Mesendoderm (in vitro differentiated cells): Measurements from ENCODE around the gene LZIC.

Experiments used
- DNase-seq: peaks from one replicate; pipeline ENCODE4 v3.0.0; 2013
- H2AK5ac ChIP-seq: 2 replicates; pipeline ENCODE4 v1.6.1; 2013; ENCODE audit warnings: low read length, inconsistent platforms
- H2BK120ac ChIP-seq: 2 replicates; pipeline ENCODE4 v1.6.1; 2013; ENCODE audit warnings: low read depth, mild to moderate bottlenecking, low read length, moderate library complexity, mixed read lengths
- H2BK15ac ChIP-seq: replicated peaks from 2 replicates; pipeline ENCODE4 v1.6.1; 2013; ENCODE audit warnings: low read depth, mild to moderate bottlenecking, moderate library complexity
- H2BK5ac ChIP-seq: 2 replicates; pipeline ENCODE4 v1.6.1; 2013; ENCODE audit warnings: low read length, inconsistent platforms
- H3K18ac ChIP-seq: 2 replicates; pipeline ENCODE4 v1.6.1; 2013; ENCODE audit warnings: mild to moderate bottlenecking, low read length, mixed read lengths
- H3K23ac ChIP-seq: one replicate; pipeline ENCODE4 v1.6.1; 2013; ENCODE audit warnings: low read length
- H3K27ac ChIP-seq: 2 replicates; pipeline ENCODE4 v1.5.1; 2013; ENCODE audit warnings: low read depth, mild to moderate bottlenecking, inconsistent platforms, low read length, moderate library complexity
- H3K27me3 ChIP-seq: 2 replicates; pipeline ENCODE4 v1.6.1; 2013; ENCODE audit warnings: low read length, control low read depth, mild to moderate bottlenecking, inconsistent platforms; ENCODE audit not compliant: insufficient read depth, poor library complexity
- H3K36me3 ChIP-seq: 2 replicates; pipeline ENCODE4 v1.6.1; 2013; ENCODE audit warnings: low read length, inconsistent platforms; ENCODE audit not compliant: control insufficient read depth, insufficient read depth
- H3K4ac ChIP-seq: one replicate; pipeline ENCODE4 v1.6.1; 2013; ENCODE audit warnings: low read depth, mild to moderate bottlenecking, low read length, moderate library complexity
- H3K4me1 ChIP-seq: 2 replicates; pipeline ENCODE4 v1.6.1; 2013; ENCODE audit warnings: low read depth, low read length, inconsistent platforms; ENCODE audit not compliant: control insufficient read depth
- H3K4me2 ChIP-seq: 2 replicates; pipeline ENCODE4 v1.6.1; 2013; ENCODE audit warnings: low read length
- H3K4me3 ChIP-seq: 2 replicates; pipeline ENCODE4 v1.5.1; 2013; ENCODE audit warnings: mild to moderate bottlenecking, low read length
- H3K56ac ChIP-seq: one replicate; pipeline ENCODE4 v1.6.1; 2013; ENCODE audit warnings: low read length
- H3K79me1 ChIP-seq: 2 replicates; pipeline ENCODE4 v1.6.1; 2013; ENCODE audit warnings: low read length, inconsistent platforms
- H3K79me2 ChIP-seq: 2 replicates; pipeline ENCODE4 v1.6.1; 2013; ENCODE audit warnings: mild to moderate bottlenecking, low read length; ENCODE audit not compliant: control insufficient read depth, insufficient read depth
- H3K9ac ChIP-seq: 2 replicates; pipeline ENCODE4 v1.6.1; 2013; ENCODE audit warnings: low read length, inconsistent platforms
- H4K5ac ChIP-seq: one replicate; pipeline ENCODE4 v1.6.1; 2013; ENCODE audit warnings: low read length
- H4K8ac ChIP-seq: one replicate; pipeline ENCODE4 v1.6.1; 2013; ENCODE audit warnings: low read depth, mild to moderate bottlenecking, control low read depth, low read length, moderate library complexity
- WGBS: extraction: QIAGEN DNeasy Blood & Tissue Kit; methylation state at CpG from one replicate; pipeline ENCODE4 v1.1.7; 2013; ENCODE audit warnings: low lambda C conversion rate, missing lambda C conversion rate; ENCODE audit not compliant: insufficient coverage; ENCODE audit errors: extremely low coverage; 5-methylcytosine and 5-hydroxymethylcytosine counted together

LZIC gene

DNA sequence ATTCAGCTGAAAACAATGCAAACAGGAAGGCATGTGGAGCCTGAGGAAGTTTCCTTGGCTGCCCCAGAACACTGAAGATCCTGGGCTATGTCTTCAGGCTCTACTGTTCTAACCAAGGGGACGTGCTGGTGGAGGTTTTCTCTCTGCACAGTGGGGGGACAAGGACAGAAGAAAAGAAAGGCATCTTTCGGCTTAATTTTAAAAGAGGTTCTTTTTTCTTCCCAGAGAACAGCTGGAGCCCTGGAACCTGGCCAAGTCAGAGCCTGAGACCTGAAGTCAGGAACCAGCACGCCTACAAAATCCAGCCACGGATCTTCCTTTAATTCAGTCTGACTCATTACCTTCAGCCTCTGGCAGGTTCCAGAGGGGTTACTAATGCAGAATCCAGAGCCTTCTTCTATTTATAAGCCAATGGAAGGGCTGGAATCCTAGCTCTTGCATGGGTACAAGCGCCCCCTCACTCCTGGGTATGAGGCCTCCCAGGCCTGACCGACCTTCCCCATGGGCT is 52.9 kb downstream of the LZIC start:
- H2BK5ac ChIP-seq = no peak overlapping the region
- H3K9ac ChIP-seq = no peak overlapping the region
- no peak overlapping the region for H3K18ac ChIP-seq
- H3K4me3 ChIP-seq = no peak overlapping the region
- no peak overlapping the region for H2BK15ac ChIP-seq
- WGBS = no CpG with 5 or more reads among the region's 6 CpGs
- H3K4me1 ChIP-seq = peaks cover 2% of the 10 kb centered on the region
- no peak overlapping the region for H3K56ac ChIP-seq
- H2AK5ac ChIP-seq = no peak overlapping the region
- no peaks in the 10 kb centered on the region for H3K36me3 ChIP-seq
- DNase-seq = peak; percentile 50
- H2BK120ac ChIP-seq = no peak overlapping the region
- H3K79me1 ChIP-seq = peaks cover 4% of the 10 kb centered on the region
- H3K4me2 ChIP-seq = no peak overlapping the region
- no peaks in the 10 kb centered on the region for H3K79me2 ChIP-seq
- H4K8ac ChIP-seq = no peak overlapping the region
- peak overlapping the region; percentile 66 for H3K27ac ChIP-seq
- H4K5ac ChIP-seq = no peak overlapping the region
- no peaks in the 10 kb centered on the region for H3K27me3 ChIP-seq
- H3K23ac ChIP-seq = no peak overlapping the region
- H3K4ac ChIP-seq = no peak overlapping the region

- no peak overlapping the region for H2AK5ac ChIP-seq
- WGBS = no CpG with 5 or more reads among the region's 8 CpGs
Measured at GRCh38 chr1:9889411-9889810, 53.8 kb downstream of the LZIC start.

DNA sequence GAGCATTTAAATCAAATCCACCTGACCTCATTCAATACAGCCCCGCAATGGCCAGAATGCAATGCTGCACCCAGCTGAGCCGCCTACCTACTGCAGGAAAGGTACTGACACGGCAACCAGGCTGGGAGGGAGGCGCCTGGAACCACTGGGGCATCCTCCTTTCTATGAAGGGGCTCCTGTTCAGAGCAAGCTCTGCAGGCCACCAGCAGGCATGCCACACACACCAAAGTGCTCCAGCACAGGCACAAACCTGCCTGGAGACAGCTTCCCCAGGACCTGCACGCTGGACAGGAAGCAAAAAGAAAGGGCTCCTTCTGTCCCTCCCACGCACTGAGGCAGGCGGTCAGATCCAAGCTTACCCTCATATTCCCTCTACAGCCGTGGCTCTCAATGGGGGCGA is 54.3 kb downstream of the LZIC start:
- Histone ChIP-seq H2BK120ac (no peak overlapping the region), H3K4ac (no peak overlapping the region), H3K4me3 (no peak overlapping the region), H4K5ac (no peak overlapping the region), H2BK15ac (no peak overlapping the region), H3K4me2 (no peak overlapping the region), H3K79me2 (no peaks in the 10 kb centered on the region), H3K36me3 (no peaks in the 10 kb centered on the region), H3K18ac (no peak overlapping the region), H3K56ac (no peak overlapping the region), H3K27ac (no peak overlapping the region), H3K79me1 (peaks cover 4% of the 10 kb centered on the region), H3K9ac (no peak overlapping the region), H2BK5ac (no peak overlapping the region), H3K27me3 (no peaks in the 10 kb centered on the region), H4K8ac (no peak overlapping the region), H3K23ac (no peak overlapping the region), H3K4me1 (peaks cover 2% of the 10 kb centered on the region), H2AK5ac (no peak overlapping the region)
- no CpG with 5 or more reads among the region's 9 CpGs for WGBS
- DNase-seq = no peak

More at GRCh38 chr1:9889411-9889810, 53.8 kb downstream of the LZIC start:
- peaks cover 4% of the 10 kb centered on the region for H3K79me1 ChIP-seq
- H2BK5ac ChIP-seq = no peak overlapping the region
- no peak overlapping the region for H2BK120ac ChIP-seq
- H3K4me2 ChIP-seq = no peak overlapping the region
- no peak overlapping the region for H3K56ac ChIP-seq
- no peak overlapping the region for H2BK15ac ChIP-seq
- H3K4ac ChIP-seq = no peak overlapping the region
- H4K5ac ChIP-seq = no peak overlapping the region
- H3K9ac ChIP-seq = no peak overlapping the region
- peaks cover 2% of the 10 kb centered on the region for H3K4me1 ChIP-seq
- no peak for DNase-seq
- no peaks in the 10 kb centered on the region for H3K36me3 ChIP-seq
- H3K4me3 ChIP-seq = no peak overlapping the region
- H4K8ac ChIP-seq = no peak overlapping the region
- H3K79me2 ChIP-seq = no peaks in the 10 kb centered on the region
- no peak overlapping the region for H3K27ac ChIP-seq
- H3K23ac ChIP-seq = no peak overlapping the region
- H3K27me3 ChIP-seq = no peaks in the 10 kb centered on the region
- H3K18ac ChIP-seq = no peak overlapping the region

DNA sequence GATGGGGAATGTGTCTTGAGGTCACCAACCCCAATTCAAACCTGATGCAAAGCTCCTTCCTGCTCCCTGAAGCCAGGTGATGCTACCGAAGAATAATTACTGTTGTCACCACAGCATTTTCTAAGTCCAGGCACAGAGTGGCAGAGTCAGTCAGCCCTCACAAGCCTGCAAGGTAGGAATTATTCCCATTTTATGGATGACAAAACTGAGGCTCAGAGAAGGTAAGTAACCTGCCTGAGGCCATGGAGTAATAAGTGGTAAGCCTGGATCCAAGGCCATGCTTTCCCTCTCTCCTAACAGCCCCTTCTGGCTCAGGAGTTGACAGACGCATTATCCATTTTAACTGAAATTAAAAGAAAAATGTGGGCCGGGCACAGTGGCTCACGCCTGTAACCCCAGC is 56.1 kb downstream of the LZIC start:
- Histone ChIP-seq H4K8ac (no peak overlapping the region), H3K4me1 (peaks cover 2% of the 10 kb centered on the region), H3K23ac (no peak overlapping the region), H3K79me1 (peaks cover 4% of the 10 kb centered on the region), H2BK120ac (no peak overlapping the region), H3K18ac (no peak overlapping the region), H3K4ac (no peak overlapping the region), H3K27ac (no peak overlapping the region), H3K56ac (no peak overlapping the region), H2BK5ac (no peak overlapping the region), H2BK15ac (no peak overlapping the region), H3K79me2 (no peaks in the 10 kb centered on the region), H3K9ac (no peak overlapping the region), H3K36me3 (no peaks in the 10 kb centered on the region), H3K4me2 (no peak overlapping the region), H3K4me3 (no peak overlapping the region), H4K5ac (no peak overlapping the region), H2AK5ac (no peak overlapping the region), H3K27me3 (no peaks in the 10 kb centered on the region)
- no CpG with 5 or more reads among the region's 4 CpGs for WGBS
- DNase-seq = no peak

DNA sequence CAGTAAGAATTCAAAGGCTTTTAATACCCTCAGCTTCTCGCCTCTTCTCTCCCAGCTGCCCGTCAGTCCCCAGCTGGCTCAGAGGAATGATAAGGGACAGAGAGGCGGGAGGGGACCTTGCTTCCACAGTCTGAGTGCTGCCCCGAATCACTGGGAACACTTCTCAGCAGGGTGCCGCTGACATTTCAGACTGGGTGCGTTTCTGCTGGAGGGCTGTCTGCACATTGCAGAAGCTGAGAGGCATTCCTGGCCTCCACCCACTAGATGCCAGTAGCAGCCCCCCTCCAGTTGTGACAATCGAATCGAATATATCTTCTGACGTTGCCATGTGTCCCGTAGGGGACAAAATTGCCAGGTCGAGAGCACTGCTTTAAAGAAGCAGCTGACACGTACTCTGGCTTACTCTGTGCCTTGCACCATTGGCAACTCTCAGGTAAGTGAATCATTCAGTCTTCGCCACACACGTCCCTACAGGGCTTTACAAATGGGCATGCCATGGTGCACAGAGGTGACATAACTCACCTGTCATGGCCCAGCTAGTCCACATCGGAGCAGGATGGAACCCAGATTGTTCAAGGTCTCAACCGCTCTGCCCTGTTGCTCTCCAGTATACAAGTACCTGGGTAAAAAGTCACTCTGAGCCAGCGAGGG is 57.0 kb downstream of the LZIC start:
- no peak overlapping the region for H2BK120ac ChIP-seq
- no peak overlapping the region for H3K9ac ChIP-seq
- DNase-seq = peak; percentile 18
- peaks cover 4% of the 10 kb centered on the region for H3K79me1 ChIP-seq
- H3K4me3 ChIP-seq = no peak overlapping the region
- no peak overlapping the region for H2BK15ac ChIP-seq
- H3K36me3 ChIP-seq = no peaks in the 10 kb centered on the region
- H3K23ac ChIP-seq = peak overlapping the region; percentile 3
- no peak overlapping the region for H3K56ac ChIP-seq
- no peak overlapping the region for H3K18ac ChIP-seq
- H2BK5ac ChIP-seq = no peak overlapping the region
- no peak overlapping the region for H4K5ac ChIP-seq
- no CpG with 5 or more reads among the region's 17 CpGs for WGBS
- H3K27me3 ChIP-seq = no peaks in the 10 kb centered on the region
- H3K79me2 ChIP-seq = no peaks in the 10 kb centered on the region
- no peak overlapping the region for H3K4me2 ChIP-seq
- peaks cover 2% of the 10 kb centered on the region for H3K4me1 ChIP-seq
- H3K4ac ChIP-seq = no peak overlapping the region
- no peak overlapping the region for H3K27ac ChIP-seq
- H4K8ac ChIP-seq = no peak overlapping the region
- H2AK5ac ChIP-seq = no peak overlapping the region

DNA sequence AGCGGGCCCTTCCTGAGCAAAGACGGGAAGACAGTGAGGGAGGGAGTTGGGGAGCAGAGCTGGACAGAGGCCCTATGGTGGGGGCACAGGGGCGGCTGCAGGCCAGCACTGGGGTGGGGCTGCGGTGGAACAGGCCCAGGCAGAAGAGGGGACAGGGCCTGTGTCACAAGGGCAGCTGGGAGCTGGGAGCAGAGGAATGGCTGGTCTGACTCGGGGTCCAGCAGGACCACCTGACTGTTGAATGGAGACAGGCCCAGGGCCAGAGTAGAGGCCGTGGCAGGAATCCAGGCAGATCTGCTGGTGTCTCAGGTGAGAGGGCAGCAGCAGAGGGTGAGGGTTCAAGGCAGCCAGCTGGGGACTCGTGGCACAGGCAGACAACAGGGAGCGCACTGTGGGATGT is 58.4 kb downstream of the LZIC start:
- Histone ChIP-seq H2BK120ac (no peak overlapping the region), H2BK5ac (no peak overlapping the region), H3K79me1 (peaks cover 4% of the 10 kb centered on the region), H3K36me3 (no peaks in the 10 kb centered on the region), H3K4me3 (no peak overlapping the region), H4K8ac (no peak overlapping the region), H2BK15ac (no peak overlapping the region), H2AK5ac (no peak overlapping the region), H3K27ac (no peak overlapping the region), H3K79me2 (no peaks in the 10 kb centered on the region), H3K4ac (no peak overlapping the region), H4K5ac (no peak overlapping the region), H3K27me3 (no peaks in the 10 kb centered on the region), H3K4me1 (no peaks in the 10 kb centered on the region), H3K56ac (no peak overlapping the region), H3K18ac (no peak overlapping the region), H3K23ac (no peak overlapping the region), H3K9ac (no peak overlapping the region), H3K4me2 (no peak overlapping the region)
- WGBS = no CpG with 5 or more reads among the region's 8 CpGs
- no peak for DNase-seq
